ENCODE data around the gene RUVBL1.
A peak's percentile ranks its signal among the peaks of the same experiment; 100 is the strongest.

Gene RUVBL1

DNA sequence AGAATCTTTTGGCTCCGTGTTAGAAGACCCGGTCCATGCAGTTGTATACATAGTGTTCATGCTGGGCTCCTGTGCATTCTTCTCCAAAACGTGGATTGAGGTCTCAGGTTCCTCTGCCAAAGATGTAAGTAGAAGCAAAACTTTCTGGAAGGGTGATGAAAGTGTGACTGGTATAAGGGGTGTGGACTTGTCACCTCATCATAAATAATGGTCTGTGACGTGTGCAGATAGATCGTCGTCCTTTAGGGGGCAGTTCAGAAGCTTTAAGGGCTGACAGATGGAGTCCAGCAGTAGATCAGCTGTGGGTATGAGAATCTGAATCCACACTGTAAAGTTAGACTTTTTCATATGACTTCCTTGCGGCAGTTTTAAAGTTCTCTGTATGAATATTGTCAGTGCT lies 56.1 kb downstream of the RUVBL1 start:
- no peak for DNase-seq (ENCODE audit: low read depth in 2 of 2)

DNA sequence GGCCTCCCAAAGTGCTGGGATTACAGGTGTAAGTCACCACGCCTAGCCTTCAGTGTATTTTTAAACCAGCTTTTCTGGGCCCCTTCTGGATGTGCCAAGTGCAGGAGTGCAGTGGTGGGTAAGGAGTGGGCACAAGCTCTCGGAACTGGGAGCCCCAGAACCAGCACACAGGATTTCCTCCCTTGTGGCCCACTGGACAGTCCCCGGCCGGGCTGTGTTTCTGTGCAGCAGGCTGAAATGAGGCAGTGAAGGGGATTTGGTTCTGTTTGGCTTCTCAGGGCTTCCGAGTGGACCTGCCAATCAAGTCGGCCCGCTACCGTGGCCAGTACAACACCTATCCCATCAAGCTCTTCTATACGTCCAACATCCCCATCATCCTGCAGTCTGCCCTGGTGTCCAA lies 56.9 kb downstream of the RUVBL1 start:
- DNase-seq (ENCODE audit: low read depth in 2 of 2), result no peak

DNA sequence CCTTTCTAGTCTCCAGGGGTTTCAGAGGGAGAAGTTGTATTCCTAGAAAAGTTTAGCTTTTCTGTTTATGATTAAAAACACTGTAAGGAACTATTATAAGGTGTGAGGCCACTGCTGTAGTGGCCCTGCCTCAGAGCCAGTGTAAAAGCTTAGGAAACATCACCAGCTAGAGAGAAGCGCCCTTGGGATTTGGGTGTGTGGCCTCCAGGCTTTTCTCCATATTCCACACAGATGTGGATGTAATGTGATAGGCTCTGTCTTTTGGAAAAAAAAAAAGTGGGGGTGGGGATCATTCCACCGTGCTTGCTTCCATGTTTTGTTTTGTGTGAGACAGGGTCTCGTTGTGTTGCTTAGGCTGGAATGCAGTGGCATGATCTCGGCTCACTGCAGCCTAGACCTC lies 57.5 kb downstream of the RUVBL1 start:
- DNase-seq (ENCODE audit: low read depth in 2 of 2), result no peak

DNA sequence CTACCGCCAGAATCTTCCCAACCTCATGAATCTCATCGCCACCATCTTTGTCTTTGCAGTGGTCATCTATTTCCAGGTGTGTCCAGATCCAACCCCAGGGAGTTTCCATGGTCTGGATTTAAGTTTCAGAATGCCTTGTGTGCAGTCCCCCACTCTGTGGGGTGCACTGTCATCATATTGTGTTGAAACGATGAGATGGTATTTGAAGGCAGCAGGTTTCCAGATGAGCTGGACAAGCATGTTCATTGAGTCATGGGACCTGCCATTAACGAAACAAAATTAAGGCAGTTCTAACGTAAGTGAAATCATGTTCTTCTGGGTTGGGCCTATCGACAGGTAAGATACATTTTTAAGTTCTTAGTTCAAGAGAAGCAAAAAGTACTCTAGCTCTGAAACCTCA lies 58.6 kb downstream of the RUVBL1 start:
- DNase-seq (ENCODE audit: low read depth in 2 of 2), result no peak

DNA sequence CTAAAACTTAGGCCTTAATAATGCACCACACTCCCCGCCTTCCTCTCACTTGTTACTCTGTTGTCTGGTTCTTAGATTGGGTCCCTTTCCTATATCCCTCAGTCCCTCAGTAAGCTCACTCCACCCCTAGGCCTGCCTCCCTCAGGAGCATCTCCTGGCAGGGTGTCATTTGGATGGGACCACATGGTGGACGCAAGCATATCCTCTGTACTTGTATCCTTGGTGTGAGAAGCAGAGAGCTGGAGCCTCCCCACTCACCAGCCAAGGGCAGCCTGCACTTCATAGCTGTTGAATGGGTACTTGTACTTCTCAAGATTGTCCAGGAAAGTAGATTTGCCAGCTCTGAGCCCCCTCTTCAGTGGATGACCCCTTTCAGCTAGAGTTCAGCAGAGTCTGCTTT lies 59.7 kb downstream of the RUVBL1 start:
- no peak for DNase-seq (ENCODE audit: low read depth in 2 of 2)

DNA sequence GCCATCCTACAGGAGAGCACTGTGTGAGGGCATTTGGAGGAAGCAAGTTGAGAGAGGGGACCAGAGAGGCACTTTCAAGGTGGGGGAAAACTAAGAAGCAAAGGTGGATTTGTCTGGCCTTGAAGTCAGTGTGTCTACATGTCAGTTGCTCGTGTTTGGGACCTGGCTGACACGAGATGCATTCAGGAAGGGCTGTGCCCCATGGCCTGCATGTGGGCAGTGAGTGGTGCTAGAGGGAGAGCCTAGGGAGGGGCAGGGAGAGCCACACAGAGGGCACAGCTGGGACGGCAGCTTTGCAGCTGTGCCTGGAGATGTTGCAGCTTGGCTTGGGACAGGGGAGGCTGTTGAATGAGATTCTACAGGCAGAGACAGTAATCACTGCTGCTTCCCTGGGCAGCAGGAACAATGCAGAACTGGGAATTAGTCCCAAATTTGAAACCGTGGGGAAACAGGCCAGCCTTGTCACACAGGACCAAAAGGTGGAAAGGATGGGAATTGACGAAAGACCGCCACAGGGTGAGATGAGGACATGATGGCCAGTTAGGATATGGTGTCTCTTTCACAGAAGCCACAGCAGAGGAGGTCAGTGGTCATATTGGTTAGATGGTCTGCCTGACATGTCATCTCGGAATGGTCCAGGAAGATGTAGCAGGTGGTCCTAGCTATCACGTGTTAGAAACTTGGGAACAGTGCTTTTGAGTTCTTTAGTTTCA lies 61.4 kb downstream of the RUVBL1 start:
- DNase-seq (ENCODE audit: low read depth in 2 of 2), result no peak

DNA sequence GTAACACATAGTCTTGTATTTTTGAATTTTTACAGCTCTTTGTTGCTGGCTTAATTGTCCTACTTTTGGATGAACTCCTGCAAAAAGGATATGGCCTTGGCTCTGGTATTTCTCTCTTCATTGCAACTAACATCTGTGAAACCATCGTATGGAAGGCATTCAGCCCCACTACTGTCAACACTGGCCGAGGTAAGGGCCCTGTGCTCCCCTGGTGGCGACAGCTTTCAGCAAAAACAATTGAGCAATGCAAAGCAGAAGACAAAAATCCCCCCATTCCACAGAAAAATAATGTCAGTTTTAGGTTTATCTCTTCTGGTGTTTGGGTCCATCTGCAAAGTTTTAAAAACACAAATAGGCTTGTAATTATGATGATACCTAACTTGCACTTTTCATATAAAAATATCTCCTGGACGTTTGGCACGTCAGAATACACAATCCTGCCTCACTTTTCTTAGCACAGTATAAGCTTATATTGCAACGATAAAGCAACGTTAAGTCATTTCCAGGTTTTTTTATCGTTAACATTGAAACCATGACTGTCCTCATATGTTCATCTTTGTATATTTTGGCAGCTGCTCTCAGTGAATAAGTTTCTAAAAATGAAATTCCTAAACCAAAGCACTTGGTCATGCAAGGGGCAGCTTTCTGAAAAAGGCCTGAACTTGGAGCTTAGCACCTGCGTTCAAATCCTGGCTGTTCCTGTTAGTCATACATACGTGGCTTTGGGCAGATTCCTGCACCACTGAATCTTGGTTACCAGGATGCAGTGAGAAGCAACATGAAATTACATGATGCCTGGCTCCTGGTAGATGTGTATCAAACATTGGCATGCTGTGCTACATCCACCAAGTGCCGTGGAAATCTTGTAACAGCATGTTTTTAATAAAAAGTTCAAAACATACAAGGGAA lies 62.9 kb downstream of the RUVBL1 start:
- no peak for DNase-seq (ENCODE audit: low read depth in 2 of 2)

DNA sequence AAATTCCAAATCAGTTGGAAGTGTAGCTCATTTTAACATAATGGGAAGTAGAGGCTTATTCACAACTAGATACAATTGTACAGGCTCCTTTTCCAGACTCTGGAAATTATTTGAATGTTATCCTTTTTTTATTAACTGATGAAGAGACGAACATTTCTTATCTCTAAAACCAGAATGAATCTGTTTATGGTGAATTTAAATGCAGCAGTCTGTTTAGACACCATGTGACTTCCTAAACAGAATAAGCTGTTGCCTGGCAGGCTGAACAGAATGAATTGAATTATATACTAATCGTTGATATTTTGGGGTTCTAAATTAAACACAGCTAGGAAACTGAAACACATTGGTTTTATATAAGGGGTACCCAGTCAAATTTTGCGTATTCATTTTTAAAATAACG lies 67.4 kb downstream of the RUVBL1 start:
- no peak for DNase-seq (ENCODE audit: low read depth in 2 of 2)

DNA sequence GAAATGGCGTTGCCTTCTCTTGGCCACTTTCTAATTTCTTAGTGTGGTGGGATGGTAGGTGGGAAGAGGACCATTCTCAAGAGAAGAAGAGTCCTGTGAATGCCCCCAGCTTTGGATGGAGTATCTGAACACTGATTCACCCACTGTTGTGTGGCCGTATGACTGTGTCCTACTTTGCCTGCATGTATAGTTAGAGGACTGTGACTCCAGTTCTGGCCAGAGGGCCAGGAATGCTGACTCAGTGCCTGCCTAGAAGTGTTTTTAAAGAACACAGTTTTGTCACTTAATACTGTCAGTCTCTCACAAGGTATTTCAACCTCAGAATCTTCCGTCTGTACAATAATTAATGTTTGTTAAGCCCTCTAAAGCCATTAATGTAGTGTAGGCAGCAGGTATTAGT lies 69.2 kb downstream of the RUVBL1 start:
- DNase-seq (ENCODE audit: low read depth in 2 of 2), result no peak

DNA sequence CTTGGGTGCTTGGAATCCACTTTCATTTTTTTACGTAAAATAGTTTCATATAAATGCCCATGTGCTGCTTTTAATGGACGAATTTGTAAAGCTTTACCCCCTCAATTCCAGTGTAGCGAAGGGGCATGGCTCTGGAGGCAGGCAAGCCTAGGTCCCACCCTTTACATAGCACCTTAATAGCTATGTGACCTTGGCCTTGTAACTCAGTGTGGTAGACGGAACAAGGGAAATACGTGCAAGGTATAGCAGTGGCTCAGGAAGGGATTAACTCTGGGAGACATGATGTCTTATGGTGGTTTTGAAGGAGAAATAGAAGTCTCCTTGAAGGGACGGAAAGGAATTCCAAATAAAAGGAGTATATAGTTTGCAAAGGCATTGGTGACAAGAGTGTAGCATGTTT lies 70.0 kb downstream of the RUVBL1 start:
- DNase-seq (ENCODE audit: low read depth in 2 of 2), result no peak

DNA sequence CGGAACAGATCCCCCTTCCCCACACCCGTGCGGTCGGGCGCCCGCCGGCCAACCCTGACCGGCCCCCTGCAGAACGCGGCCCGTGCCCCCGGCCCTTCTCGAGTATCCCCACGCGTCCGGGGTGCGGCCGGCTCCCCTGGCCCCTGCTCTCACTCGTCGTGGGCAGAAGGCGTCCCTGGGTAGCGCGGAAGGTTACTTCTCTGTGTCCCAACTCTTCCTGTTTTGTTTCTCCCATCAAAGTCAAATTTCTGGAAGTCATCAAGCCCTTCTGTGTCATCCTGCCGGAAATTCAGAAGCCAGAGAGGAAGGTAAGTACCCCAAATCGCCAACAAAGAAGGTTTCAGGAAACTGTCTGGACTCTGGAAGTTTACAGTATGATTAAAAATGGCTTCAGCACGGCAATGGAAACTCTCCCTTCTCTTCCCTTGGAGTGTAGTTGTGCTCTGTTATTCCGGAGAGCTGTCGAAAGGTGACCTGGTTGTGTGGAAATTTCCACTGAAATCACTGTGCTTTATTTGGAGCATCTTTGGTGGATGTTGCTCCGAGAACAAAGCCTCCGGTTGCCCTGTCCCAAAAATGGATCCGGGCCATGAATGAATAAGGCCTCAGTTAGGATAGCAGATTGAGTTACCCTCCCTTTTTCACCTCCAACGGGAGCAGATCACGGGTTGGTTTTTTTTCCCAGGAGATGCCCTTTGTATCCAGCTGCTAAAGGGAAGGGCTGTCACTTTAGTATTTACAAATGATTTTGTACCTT lies 70.8 kb downstream of the RUVBL1 start:
- no peak for DNase-seq (ENCODE audit: low read depth in 2 of 2)

DNA sequence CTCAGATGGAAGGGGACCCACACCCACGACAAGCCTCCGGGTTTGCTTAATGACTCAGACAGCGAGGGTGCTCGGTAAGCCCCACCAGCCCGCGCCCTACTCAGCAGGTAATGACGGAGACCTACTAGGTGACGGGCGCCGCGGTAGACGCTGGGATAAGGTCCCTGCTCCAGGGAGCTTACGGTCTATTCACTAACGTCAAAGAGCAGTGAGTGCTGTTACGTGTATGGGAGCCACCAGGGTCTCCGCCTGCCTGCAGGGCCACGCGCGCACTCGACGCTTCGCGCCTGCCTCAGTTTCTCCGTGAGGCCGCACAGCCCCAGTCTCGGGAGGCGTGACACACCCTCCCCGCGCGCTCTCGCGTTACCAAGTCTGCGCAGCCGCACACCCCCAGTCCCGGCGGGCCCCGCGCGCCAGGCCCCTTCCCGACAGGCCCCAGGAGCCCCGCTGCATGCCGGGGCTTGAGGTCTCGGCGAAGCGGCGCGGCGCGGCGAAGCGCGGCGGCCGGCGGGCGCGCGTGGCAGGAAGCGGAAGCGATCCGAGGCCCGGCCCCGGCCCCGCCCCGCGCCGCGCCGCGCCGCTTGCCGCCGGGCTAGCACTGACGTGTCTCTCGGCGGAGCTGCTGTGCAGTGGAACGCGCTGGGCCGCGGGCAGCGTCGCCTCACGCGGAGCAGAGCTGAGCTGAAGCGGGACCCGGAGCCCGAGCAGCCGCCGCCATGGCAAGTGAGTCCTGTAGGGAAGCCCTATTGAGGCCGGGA lies 71.6 kb downstream of the RUVBL1 start, which contains the start of gene SEC61A1:
Gene SEC61A1, plus strand, starts transcription at position 601 of the 758 bp plus-strand sequence. Its CDS starts 116 bp downstream, at position 717.
- peak; percentile 94 for DNase-seq (ENCODE audit: low read depth in 2 of 2)

DNA sequence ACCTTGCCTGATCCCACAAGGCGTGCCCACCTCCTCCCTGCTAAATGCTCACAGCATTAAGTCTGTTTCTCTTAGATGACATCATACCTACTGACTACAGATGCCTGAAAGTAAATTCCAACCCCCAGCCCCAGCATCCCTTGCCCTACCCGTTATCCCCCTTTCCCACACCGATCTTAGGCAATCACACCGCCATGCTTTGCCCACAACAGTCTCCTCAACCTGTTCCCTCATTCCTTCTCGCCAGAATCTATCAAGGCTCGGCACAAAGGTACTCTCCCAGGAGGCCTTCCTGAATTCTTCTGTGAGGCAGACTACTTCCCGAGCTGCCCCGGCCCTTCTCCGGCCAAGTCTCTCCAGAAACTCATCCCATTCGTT lies 72.2 kb downstream of the RUVBL1 start:
- DNase-seq (ENCODE audit: low read depth in 2 of 2), result no peak

DNA sequence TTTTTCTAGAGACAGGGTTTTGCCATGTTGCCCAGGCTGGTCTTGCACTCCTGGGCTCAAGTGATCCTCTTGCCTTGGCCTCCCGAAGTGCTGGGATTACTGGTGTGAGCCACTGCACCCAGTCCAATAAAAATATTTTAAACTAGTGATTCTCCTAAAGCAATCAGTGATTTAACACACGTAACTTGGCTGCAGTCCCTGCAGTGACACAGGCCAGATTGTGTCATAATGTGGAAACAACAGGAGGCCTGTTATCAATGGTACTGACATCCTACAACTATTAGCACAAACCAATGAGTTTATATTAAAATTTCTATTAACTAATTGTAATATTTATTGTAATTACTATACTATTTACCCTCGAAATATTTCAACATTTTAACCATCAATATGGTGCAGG lies 73.0 kb downstream of the RUVBL1 start:
- no peak for DNase-seq (ENCODE audit: low read depth in 2 of 2)

DNA sequence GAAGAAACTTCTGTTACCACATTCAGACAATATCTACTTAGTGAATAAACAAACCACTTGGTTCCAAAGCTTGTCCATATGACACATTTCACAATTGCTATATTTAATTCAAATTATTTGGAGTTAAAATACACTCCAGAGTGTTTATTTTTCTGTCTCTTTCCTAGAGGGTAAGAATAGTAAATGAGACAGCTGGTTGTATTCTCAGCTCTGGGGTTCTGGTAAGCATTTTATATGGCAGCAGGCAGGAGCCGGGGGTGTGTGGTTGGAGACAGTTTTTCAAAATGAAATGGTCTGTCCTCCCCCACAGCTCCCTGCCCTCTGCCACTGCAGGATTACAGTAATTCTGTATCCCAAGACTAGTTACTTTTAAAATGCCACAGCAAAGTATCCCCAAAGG lies 82.3 kb downstream of the RUVBL1 start:
- DNase-seq (ENCODE audit: low read depth in 2 of 2), result no peak

DNA sequence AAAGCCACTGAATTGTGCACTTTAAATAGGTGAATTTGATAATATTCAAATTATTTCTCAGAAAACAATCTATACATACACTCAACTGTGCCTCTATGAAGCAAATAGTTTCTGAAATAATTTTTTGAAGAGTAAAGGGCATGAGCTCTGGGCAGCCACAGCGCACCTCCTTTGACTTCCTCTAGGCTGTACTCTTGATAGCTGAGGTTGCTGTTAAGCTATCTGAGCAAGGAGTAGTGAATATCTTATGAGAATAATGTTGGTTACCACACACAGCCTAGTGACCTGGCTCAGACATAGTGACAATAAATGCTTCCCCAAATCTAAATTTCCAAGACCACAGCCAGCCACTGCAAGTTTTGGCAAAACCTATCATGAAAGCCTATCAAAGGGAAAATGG lies 83.0 kb downstream of the RUVBL1 start:
- DNase-seq (ENCODE audit: low read depth in 2 of 2), result no peak

DNA sequence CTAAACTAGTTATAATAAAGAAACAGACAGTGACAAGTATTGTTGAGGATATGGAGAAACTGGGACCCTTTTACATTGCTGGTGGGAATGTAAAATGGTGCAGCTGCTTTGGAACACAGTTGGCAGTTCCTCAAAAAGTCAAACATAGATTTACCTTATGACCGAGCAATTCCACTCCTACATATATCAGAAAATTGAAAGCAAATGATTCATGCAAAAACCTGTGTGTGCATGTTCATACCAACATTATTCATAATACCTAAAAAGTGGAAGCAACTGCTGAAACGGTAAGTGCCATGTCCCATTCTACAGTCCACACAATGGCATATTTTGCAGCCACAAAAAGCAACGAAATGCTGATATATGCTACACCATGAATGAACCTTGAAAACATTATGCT lies 83.6 kb downstream of the RUVBL1 start:
- no peak for DNase-seq (ENCODE audit: low read depth in 2 of 2)

DNA sequence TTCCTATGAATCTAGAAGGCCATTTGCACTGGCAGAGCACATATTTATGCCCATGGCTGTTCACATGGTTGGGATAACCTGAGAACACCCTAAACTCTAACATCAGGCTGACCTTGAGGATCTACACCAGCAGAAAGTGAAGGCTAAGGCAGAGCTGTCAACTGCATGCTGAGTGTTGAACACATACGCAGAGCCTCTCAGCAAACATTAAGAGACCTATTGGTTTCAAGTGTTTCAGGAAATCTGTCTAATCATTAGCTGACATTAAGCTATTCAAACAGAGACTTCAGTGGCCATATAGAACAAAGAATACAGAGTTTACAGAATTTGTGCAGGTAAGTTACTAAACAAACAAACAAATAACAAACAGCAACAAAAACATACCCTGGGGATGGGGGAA lies 87.5 kb downstream of the RUVBL1 start:
- no peak for DNase-seq (ENCODE audit: low read depth in 2 of 2)

DNA sequence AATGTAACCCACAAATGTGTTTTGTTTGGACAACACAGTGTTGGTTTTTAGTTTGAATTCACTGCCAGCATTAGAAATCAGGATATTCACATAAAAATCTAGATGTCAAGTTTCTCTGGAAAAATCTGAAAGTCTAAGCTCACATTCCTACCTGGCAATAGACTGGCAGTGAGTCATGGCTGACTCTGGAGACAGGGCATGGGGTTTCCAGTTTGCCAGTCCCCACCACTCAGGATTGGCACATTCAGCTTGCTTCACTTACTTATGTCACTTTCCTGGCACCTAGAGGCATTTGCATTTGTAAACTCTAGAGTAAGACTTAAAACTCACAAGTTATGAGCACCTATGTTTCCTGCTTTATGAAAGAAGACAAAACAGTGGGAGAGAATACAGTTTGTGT lies 90.5 kb downstream of the RUVBL1 start:
- DNase-seq (ENCODE audit: low read depth in 2 of 2), result no peak

Data from stimulated activated CD8-positive, alpha-beta memory T cell treated with anti-CD3 and anti-CD28 coated beads, Interleukin-15, amount 100 ng/mL, for 48 hours (primary cell).